ENCODE results near the gene NACC2. TPM values are rescaled to one million over a fixed set of nuclear protein-coding genes. Genes with fewer than 3 reads are reported as not detected.
"Not testable (repeated sequence)": the region's sequence is repeated elsewhere in the genome, so short reads cannot be mapped to it uniquely, and the experiment has no call there.

The NACC2 gene
- total and polyA plus RNA-seq, 2 experiments from 2014 or later: 3.8 to 20.8 TPM

- Histone ChIP-seq H3K4me1 (ENCODE audit: insufficient read depth) (peaks cover 48% of the 10 kb centered on the region), H3K4me3 (peak overlapping the region; percentile 18; the same call in 1 of the 2 replicates), H3K4me2 (peak overlapping the region; percentile 67), H3K79me2 (replicated peaks; ENCODE audit: insufficient read depth) (no peaks in the 10 kb centered on the region), H4K20me1 (replicated peaks; ENCODE audit: insufficient read depth) (no peaks in the 10 kb centered on the region), H2AFZ (0 out of 2 replicates have a peak overlapping the region, but pooled peaks have one; percentile 23), H3K27ac (ENCODE audit: low read depth) (no peak overlapping the region), H3K27me3 (ENCODE audit: insufficient read depth) (no peaks in the 10 kb centered on the region), H3K36me3 (ENCODE audit: insufficient read depth) (no peaks in the 10 kb centered on the region), H3F3A (replicated peaks; ENCODE audit: low read depth) (0 out of 2 replicates have a peak, but pooled peaks cover 4% of the 10 kb centered on the region), H3K9me2 (ENCODE audit: insufficient read depth) (no peaks in the 10 kb centered on the region)
- H3K27ac Mint-ChIP-seq: no peak overlapping the region
- no peaks in the 10 kb centered on the region for H3K36me3 Mint-ChIP-seq (ENCODE audit: low read depth)
- peak; percentile 71 for DNase-seq (ENCODE audit: low spot score)
- H3K4me1 Mint-ChIP-seq: peaks cover 62% of the 10 kb centered on the region
- ATAC-seq: peak; percentile 11
- TF ChIP-seq STAT1 (IDR thresholded peaks at IDR 0.05; ENCODE audit: unreplicated experiment) (no peak), JUNB (IDR thresholded peaks at IDR 0.05; ENCODE audit: unreplicated experiment) (no peak), ZNF331 (CRISPR knock-in tag; IDR thresholded peaks at IDR 0.05; ENCODE audit: low read depth) (no peak), CTCF (conservative IDR thresholded peaks at IDR 0.05; ENCODE audit: low read depth in 2 of 2) (no peak), REST (IDR thresholded peaks at IDR 0.05; ENCODE audit: unreplicated experiment) (no peak), CREB1 (CRISPR knock-in tag; IDR thresholded peaks at IDR 0.05; ENCODE audit: low read depth) (no peak), ZNF114 (CRISPR knock-in tag; IDR thresholded peaks at IDR 0.05) (no peak), EZH2phosphoT487 (IDR thresholded peaks at IDR 0.05; ENCODE audit: unreplicated experiment) (no peak)
- no peak overlapping the region for H3K4me3 Mint-ChIP-seq
- H3K27me3 Mint-ChIP-seq (ENCODE audit: insufficient read depth, low read depth, poor library complexity): peaks cover 29% of the 10 kb centered on the region
- no peaks in the 10 kb centered on the region for H3K9me3 Mint-ChIP-seq
These were observed 8.8 kb upstream of the NACC2 start for GRCh38 chr9:136103651-136104487.

GRCh38 chr9:136101615-136102074 lies 6.6 kb upstream of the NACC2 start:
- ATAC-seq; H3K36me3 Mint-ChIP-seq (ENCODE audit: low read depth); H3K9me3 Mint-ChIP-seq; DNase-seq (ENCODE audit: low spot score); H3K9me2 ChIP-seq (ENCODE audit: insufficient read depth); H3K27ac ChIP-seq (ENCODE audit: low read depth); H2AFZ ChIP-seq; H3K36me3 ChIP-seq (ENCODE audit: insufficient read depth); H4K20me1 ChIP-seq (replicated peaks; ENCODE audit: insufficient read depth); H3K4me3 ChIP-seq; H3K4me3 Mint-ChIP-seq; H3K79me2 ChIP-seq (replicated peaks; ENCODE audit: insufficient read depth); H3F3A ChIP-seq (replicated peaks; ENCODE audit: low read depth); H3K27me3 ChIP-seq (ENCODE audit: insufficient read depth); H3K4me2 ChIP-seq; H3K27ac Mint-ChIP-seq: not testable (repeated sequence)
- Mint-ChIP-seq H3K4me1 (peaks cover 46% of the 10 kb centered on the region), H3K27me3 (ENCODE audit: insufficient read depth, low read depth, poor library complexity) (peaks cover 29% of the 10 kb centered on the region)
- peaks cover 37% of the 10 kb centered on the region for H3K4me1 ChIP-seq (ENCODE audit: insufficient read depth)
